ENCODE results near the gene GRAP.

Gene GRAP

DNA sequence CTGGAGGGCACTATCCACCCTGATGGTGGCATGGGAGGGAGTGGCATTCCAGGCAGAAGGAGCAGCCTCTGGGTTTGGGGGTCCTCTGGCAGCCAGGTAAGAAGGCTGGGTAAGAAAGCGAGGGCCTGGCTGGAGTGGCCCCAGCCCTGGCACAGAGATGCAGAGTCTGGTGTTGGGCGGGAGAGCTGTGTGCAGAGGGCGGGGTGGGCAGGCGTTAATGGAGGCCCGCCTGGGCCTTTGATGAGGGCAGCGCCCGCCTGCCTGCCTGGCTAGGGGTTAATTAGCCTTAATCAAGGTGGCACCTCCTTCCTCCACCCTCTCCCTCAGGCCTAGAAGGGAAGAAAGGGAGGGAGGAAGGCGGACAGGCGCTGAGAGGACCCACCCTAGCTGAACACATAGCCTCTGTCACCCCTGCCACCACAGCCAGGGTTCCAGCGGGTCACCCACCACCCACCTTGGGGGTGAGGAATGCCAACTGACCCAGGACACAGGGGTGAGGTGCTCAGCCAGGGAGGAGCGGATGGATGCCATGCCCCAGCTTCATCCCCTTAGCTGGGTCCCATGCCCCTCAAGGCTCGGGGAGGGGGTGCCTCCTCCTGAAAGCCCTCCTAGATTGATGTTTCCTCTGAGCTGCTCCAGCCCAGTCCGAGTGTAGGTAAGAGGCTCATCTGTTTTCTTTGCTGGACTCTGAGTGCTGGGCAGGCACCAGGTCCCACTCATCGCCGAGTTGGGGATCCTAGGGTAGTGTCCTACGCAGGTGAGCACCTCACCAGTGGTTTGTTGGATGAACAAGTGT lies 28.8 kb downstream of the GRAP start:
- DNase-seq = no peak

DNA sequence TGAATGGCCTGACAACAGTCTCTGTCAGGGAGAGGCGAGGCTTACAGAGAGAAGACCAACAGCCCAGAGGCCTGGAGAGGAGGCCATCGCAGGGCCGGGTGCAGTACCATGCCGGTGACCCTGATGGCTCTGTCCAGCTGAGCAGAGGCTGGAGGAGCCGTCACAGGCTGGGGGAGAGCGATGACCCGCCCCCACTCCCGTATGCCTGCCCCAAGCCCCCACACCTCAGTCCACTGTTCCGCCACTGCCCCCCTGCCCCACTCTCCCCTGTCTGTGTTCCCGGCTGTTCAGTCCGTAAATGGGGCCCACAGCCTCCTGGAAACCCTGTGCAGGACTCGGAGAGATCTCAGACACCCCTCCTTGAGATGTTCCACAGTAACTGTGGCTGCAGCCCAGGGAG lies 29.4 kb downstream of the GRAP start:
- no peak for DNase-seq

DNA sequence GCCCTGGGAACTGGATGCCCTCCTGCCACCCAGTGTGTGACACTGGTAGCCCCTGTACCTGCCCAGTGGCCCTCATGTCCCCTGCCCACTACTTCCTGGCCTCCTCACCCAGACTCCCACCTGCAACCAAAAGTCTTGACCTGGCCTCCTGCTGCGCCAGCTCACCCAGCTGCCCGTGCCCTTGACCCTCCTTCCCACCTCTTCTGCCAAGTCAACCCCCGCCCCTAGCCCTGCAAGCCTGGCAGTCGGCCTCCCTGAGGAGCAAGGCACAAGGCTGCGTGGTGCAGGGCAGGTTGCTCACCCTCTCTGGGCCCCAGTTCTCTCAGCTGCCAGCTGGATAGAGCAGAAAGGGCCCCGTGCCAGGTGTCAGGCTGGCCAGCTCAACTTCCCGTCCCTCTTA lies 29.9 kb downstream of the GRAP start:
- DNase-seq = no peak

DNA sequence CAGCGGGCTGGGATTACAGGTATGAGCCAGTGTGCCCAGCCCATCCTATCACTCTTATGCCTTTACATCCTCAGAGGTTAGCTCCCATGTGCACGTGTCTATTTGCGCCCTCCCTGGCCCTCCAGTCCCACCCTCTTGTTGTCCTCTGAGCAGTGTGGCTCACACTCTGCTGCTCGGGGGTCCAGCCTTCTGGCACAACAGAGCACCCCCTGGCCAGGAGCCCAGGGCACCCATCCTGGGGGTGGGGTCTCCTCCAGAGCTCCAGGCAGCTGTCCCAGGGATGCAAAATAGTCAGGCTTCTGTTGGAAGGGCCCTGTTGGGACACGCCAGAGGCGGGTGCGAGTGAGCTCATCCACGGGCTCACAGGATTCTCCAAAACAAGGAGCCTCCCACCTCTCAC lies 30.5 kb downstream of the GRAP start:
- no peak for DNase-seq

DNA sequence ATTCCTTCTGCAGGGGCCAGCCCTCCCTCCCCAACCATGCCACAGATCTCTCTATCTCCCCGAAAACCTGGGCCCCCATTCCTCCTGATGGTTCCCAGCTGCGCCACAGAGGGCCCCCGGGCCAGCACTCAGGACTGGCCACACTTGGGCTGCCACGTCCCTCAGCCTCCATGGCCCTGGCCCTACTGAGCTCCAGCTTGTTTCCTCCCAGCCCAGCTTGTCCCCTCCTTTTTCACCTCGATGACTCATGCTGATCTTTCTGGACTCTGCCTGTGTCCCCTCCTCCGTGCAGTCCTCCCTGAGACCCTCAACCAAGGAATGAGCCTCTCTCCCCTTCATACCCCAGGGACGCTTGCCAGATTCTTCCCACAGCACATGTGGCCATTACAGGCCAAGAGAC lies 31.3 kb downstream of the GRAP start:
- no peak for DNase-seq

DNA sequence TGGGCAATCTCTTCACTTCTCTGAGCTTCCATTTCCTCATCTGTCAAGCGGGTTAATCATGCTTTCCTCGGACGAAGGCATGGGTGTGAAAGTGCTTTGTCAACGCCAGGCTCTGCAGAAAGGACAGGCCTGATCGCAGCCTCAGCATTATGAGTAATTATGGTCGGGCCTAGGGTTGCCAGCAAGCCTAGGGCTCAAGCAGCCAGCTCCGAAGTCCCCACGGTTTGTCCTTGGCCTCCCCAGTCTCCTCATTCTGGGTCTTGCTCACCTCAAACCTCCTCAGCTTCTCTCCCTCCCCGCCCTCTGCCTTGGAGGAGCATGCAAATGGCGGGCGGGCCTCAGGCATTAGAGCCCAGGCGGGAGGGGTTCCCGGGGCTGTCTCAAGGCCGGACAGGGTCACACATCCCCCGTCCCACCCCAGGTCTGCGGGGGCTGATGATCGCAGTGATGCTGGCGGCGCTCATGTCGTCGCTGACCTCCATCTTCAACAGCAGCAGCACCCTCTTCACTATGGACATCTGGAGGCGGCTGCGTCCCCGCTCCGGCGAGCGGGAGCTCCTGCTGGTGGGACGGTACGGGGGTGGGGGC lies 32.0 kb downstream of the GRAP start:
- no peak for DNase-seq

DNA sequence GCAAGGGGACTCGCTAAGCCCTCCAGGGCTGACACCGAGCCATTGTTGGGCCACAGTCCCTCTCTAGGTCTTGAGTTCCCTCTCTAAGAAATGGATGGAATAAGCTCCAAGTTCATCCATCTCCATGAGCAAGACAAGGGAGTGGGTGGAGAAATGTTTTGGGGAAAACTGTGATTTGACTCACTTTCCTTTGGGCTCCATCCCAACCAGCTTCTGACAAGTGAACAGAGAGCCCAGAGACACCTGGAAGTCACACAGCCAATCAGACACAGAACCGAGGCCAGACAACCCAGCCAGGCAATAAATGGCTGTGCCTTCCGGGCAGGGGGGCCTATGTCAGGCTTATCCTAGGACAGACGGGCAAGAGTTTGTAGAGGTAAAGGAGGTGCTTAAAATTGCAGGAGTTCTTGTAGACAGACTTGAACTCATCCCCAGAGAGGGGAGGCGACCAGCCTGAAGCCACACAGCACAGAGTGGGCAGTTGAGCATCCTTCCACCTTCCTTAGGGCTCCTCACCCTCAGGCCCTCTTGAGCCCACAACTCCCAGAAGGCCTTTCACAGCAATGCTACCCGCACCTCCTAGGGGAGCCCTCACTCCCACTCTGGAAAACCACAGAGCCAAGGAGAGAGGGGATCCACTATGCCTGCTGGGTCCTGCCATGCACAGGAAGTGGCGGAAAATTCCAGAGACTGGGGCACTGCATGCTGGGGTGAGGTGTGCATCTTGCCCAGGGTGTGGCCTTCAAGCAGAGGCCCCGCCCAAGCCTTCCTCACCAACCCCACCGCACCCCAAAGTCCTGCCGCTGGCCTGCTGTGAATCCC lies 32.7 kb downstream of the GRAP start:
- no peak for DNase-seq

DNA sequence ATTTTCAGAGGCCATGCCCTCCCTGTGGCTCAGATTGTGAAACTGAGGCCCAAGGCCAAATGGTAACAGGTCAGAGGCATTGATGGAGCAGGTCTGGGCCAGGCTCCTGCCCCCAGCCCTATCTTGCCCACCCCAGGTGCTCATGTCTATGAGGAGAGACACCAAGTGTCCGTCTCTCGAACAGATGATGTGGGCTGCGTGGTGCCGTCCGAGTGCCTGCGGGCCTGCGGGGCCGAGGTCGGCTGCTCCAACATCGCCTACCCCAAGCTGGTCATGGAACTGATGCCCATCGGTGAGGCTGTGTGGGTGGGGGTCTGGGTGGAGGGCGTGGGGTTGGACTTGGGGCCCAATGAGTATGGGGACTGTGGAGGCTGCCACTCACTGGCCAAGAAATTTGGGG lies 33.5 kb downstream of the GRAP start:
- no peak for DNase-seq

DNA sequence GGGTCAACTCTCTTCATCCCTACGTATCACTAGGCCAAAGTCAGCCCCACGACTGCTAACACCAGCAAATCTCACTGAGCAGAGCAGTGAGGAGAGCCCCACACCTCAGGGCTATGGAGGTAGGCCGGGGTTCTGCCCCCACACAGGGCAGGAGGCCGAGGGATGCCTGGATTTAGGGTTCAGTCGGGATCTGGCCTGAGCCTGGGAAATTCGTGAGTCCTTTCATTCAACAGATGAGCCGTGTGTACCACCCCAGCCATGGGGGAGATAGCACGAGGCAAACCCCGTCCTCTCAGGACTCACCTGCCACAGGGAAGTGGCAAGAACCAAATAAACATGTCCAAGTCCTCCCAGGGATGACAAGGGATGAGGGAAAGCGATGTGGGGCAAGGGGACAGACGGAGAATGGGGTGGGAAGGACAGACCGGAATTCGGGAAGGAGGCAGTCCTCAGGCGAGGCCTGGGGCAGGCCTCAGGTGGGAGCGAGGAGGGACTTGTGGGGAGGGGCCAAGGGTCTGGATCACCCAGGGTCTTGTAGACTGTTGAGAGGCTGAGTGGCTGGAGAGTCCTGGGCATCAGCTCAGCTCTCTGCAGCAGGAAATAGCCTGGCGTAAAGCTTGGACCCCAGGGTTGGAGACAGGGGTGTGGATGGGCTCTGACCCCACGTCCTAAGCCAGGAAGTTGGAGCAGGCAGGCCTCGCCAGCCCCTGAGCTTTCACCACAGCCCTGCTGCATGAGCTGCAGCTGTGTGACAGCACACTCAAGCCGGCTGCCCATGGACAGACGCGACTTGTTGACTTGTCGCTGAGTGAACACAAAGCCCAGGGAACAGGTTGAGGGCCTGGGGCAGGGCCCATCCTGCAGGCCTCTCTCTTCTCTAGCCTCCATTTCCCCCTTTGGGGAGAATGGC lies 34.3 kb downstream of the GRAP start:
- no peak for DNase-seq

DNA sequence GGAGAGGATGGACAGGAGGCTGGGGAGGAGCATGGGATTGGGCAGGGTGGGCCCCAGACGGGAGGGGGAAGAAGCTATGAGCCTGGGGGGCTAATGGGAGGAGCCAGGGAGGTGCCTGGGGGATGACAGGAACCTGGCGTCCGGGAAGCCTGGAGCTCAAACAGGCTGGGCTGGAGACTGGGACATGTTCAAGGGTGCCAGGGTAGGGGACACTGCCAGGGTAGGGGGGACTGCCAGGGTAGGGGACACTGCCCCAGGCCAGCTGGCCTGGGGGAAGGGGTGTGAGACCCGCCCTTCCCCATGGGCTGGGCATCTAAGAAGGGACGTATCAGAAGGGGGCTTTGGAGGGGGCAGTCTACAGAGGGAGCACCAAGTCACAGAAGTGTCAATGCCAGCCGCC lies 35.2 kb downstream of the GRAP start:
- DNase-seq = no peak

DNA sequence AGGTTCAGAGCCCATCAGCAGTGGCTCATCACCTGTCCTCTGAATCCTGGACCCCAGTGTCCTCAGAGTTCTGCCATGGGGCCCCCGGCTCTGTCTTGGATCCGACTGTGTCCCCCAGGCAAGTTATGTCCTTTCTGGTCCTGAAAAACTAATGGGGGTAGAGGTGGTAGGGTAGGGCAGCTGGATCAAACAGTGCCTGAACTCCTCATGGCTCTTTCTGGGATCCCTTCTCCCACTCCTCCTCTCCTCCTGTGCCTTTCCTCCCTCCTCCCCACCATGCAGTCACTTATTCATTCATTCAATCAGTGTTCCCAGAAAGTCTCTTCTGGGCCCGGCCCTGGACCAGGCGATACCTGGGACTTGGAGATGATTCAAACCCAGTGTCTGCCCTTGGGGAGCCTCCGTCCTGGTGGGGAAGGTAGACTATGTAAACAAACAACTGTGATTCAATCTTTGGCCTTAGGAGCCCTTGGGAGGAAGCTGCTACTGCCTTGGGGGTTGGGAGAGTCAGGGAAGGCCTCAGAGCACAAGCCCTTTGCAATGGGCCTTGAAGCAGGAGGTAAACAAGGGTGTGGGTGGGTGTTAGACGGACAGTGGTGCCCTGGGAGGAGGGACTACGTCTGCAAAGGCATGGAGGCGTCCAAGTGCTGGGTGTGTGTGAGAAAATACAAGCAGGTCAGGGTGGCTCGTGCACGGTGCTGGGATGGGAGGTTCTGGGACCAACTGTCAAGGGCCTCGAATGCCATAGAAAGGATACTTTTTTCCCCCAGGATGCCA lies 35.8 kb downstream of the GRAP start:
- DNase-seq = no peak

DNA sequence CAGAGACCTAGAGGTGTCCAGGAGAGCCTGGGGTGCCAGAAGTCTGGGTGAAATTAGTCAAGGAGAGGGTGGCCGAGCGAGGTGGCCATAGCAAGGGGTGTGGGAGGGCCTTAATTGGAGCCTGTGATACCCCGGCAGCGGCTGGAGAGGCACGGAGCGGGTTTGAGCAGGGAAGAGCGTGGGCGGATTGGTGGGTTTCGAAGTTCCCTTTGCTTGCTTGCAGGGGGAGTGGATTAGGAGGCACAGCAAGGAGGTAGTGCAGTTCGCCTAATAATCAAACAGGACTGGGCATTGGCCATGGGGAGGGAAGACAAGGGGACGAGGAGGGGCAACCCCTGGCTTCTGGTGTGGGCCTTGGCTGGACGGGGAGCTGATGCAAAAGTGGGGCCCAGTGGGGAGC lies 36.8 kb downstream of the GRAP start:
- no peak for DNase-seq

DNA sequence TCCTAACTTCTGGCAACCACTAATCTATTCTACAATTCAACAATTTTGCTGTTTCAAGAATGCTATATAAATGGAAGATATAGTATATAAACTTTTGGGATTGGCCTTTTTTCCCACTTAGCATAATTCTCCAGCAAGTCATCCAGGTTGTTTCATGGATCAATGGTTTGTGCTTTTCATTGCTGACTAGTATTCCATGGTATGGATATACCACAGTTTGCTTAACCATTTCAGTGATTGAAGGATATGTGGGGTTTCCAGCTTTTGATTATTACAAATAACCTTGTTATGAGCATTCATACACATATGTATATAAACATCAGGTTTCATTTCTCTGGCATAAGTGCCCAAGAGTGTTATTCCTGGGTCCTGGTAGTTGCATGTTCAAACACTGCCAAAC lies 40.1 kb downstream of the GRAP start:
- no peak for DNase-seq

DNA sequence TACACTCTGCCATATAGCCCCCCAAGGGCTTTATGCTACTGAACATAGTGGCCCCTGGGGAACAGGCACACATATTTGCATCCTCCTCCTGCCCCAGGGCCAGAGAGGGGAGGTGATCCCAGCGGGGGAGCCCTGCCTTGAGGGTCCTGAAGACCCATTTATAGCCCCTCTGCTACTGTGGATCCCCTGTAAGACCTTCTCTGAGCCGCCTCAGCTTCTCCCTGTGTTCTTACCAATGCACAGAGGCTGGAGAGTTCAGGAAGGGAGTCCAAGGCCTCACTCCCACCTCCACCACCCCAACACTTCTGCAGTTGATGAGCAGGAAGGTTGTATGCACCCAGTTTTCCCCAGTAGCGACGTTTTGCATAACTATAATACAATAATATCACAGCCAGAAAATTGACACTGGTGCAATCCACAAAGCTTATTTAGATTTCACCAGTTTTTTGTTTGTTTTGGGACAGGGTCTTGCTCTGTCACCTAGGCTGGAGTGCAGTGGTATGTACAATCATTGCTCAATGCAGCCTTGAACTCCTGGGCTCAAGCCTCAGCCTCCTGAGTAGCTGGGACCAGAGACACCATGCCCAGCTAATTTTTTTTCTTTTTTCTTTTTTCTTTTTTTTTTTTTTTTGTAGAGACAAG lies 40.8 kb downstream of the GRAP start:
- no peak for DNase-seq

DNA sequence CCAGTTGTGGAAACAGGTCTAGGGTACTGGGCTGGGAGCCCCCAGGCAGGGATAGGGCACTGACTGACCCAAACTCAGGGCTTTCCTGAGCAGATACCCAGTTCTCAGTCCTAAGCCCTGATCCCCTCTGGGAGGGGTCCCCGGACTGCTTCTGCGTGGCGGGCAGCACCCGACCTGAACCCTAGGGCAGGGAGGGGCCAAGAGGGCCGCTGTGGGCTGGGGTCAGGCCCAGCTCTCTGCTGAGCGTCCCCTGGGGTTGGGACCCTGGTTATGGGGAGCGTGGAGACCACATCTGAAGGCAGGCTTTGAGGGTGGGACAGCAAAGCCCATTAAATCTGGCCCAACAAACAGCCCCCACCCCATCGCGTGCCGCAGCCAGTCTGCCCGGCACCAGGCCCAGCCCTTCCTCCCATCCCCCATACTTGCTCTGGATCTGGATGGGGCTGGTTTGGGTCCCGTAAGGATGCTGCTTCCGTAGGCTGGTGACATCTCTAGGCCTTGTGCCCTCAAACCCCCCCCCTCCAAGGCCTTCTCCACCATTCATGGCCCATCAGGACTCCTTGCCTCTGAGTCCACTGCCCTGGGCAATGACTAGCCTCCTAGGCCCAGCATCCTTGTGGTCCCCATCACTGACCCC lies 41.5 kb downstream of the GRAP start:
- DNase-seq = no peak

DNA sequence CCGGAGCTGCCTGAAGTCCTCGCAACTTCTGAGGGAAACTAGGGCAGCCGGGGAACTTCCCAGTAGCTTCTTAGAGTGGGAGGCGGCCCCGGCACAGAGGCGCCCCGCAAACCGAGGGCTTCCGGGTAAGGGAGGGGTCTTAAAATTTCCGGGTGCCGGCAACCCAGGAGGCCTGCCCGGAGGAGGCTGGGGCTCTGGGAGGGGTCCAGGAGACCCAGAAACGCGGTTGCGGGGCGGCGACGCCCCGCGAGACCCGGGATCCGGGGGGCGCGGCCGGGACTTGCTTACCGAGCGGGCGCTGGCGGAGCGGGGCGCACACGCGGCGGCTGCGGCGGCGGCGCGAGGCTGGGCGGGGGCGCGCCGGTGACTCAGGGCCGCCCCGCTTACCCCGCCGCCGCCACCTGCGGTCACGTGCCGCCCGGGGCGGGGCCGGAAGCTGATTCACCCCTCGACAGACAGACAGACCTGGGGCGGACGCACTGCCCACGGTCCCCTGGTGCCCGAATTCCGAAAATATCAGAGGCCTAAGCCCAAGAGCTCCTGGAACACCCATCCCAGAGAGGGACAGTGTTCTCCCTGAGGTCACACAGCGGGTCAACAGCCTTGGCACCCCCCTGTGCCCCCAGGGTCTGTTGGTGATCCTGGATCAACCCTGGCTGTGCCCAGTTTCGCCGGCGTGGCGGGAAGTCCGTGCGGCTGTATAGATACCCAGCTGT lies 42.2 kb downstream of the GRAP start, which contains the start of gene FAM83G:
Gene FAM83G (minus strand): TSS at position 344 of the 716 bp plus-strand sequence. CDS start 723 bp downstream, outside the sequence.
- no peak for DNase-seq

DNA sequence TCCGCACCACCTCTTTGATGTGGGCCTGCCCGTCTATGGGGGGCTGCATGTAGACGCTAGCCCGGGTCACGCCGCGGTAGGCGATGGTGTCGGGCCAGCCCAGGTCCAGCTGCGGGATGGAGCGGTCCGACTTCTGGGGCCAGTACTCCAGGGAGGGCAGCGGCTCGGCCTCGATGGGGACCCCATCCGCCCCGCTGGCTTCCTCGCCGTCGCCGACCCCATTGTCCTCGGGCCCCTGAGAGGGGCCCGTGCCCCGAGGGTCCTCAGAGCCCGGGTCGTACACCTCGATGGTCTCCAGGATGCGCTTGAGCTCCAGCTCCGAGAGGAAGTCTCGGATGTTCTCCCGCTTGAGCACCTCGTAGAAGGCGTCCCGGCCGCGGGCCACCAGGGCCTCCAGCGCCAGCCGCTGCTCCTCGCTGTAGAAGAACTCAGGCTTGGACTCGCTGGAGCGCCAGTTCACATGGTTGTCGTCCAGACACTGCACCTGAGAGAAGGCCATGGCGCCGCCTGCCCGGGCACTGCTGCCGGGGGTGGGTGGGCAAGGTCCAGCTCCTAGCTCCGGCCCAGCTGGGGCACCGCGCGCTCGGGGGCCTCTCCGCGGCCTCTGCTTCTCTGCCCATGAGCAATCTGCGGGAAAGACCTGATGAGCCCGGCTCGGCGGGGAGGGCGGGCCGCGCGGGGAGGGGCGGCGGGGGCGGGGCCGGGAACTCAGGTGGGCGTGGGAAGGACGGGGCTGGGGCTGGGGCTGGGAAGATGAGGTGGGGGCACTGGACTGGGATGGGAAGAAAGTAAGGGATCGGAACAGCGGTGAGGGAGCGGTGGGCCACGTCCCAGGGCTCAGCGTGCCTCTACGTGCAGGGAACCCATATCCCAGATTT lies 43.0 kb downstream of the GRAP start:
- no peak for DNase-seq

DNA sequence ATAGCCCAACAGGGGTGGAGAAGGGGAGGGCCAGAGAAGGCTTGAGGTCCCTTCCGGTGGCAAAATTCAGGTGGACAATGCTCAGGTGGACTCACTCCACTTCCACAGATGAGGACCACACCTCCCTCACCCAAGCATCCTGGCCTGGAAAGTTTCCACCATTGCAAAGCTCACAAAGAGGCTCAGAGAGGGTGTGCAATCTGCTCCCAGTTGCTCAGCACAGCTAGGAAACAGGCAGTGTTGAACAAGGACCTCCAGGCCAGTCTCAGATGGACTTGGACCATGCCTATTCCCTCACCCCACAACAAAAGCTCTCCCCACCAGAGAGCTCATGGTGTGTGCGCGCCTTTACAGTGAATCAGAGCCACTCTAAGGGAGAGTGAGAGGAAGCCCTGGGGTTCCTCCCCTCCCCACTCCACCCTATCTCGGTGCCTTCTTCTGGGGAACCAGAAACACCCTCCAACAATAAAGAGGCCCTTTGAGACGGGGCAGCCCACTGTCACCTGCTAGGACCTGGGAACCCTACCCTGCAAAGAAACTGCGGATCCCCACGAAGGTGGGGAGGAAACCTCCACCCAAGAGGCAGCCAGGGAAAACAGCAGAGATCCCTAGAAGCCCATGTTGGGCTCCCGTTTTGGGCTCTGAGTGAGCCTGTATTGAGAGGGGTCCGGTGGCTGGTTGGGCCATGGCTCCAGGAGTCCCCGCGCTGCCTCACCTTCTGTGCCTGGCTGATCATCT lies 43.8 kb downstream of the GRAP start:
- no peak for DNase-seq

All from GF-D8 (cell line).